GM21367 (cell line): Measurements from ENCODE around the gene ELMO1.
A peak's percentile ranks its signal among the peaks of the same experiment; 100 is the strongest.

Experiments
- ATAC-seq: cut with Tn5 transposase; IDR thresholded peaks from one replicate; pipeline ENCODE4 v1.9.1; 2021; ENCODE audit not compliant: unreplicated experiment

ELMO1 gene

GRCh38 chr7:37448636-37449361, at the start of gene ELMO1:
ELMO1 (minus strand) TSS chr7:37448864; CDS start chr7:37342690, 106,174 bp downstream.
- ATAC-seq, result peak; percentile 90

- no peak for ATAC-seq
Measured at GRCh38 chr7:37497576-37497975, 48.9 kb upstream of the ELMO1 start.

GRCh38 chr7:37495574-37496184, 47.0 kb upstream of the ELMO1 start:
- no peak for ATAC-seq

- no peak for ATAC-seq
Measured at GRCh38 chr7:37494926-37495325, 46.3 kb upstream of the ELMO1 start.

GRCh38 chr7:37493810-37494209, 45.1 kb upstream of the ELMO1 start:
- ATAC-seq, result no peak

GRCh38 chr7:37493123-37493522, 44.5 kb upstream of the ELMO1 start:
- ATAC-seq, result no peak

GRCh38 chr7:37491919-37492694, 43.4 kb upstream of the ELMO1 start:
- no peak for ATAC-seq

GRCh38 chr7:37489703-37490102, 41.0 kb upstream of the ELMO1 start:
- no peak for ATAC-seq

- no peak for ATAC-seq
Measured at GRCh38 chr7:37488163-37488764, 39.6 kb upstream of the ELMO1 start.

GRCh38 chr7:37484426-37485073, 35.9 kb upstream of the ELMO1 start:
- no peak for ATAC-seq

- ATAC-seq, result no peak
Measured at GRCh38 chr7:37483627-37484026, 35.0 kb upstream of the ELMO1 start.

GRCh38 chr7:37482953-37483352, 34.3 kb upstream of the ELMO1 start:
- ATAC-seq, result no peak

- no peak for ATAC-seq
Measured at GRCh38 chr7:37482505-37482904, 33.8 kb upstream of the ELMO1 start.

- no peak for ATAC-seq
Measured at GRCh38 chr7:37481722-37482288, 33.1 kb upstream of the ELMO1 start.

GRCh38 chr7:37481154-37481553, 32.5 kb upstream of the ELMO1 start:
- no peak for ATAC-seq

GRCh38 chr7:37480041-37481031, 31.7 kb upstream of the ELMO1 start:
- no peak for ATAC-seq

GRCh38 chr7:37476881-37477450, 28.3 kb upstream of the ELMO1 start:
- ATAC-seq, result no peak

- ATAC-seq, result no peak
Measured at GRCh38 chr7:37476428-37476827, 27.8 kb upstream of the ELMO1 start.

- no peak for ATAC-seq
Measured at GRCh38 chr7:37475646-37476045, 27.0 kb upstream of the ELMO1 start.
